Spleen (tissue), 7 donors: ENCODE data around the gene KIAA1328.

Experiments
- CTCF ChIP-seq, 11 experiments: fragments of 200-600 bp in 7 of 11; fragments of 450-650 bp in 4 of 11; sonication (generic) in 4 of 11; IDR thresholded peaks in 8 of 11; conservative IDR thresholded peaks in 3 of 11; 1 replicate in 7 of 11; 2 replicates in 4 of 11; pipeline versions ENCODE4 v1.4.0 to v1.8.0; 2016 to 2021; ENCODE audit warnings: antibody characterized with exemption in 11 of 11, inconsistent platforms in 4 of 11, mild to moderate bottlenecking in 1 of 11
- POLR2A ChIP-seq, 3 donors: fragments of 450-650 bp; IDR thresholded peaks; one replicate each; pipeline ENCODE4 v1.5.1; 2017; ENCODE audit warnings: antibody characterized with exemption in 3 of 3, mild to moderate bottlenecking in 1 of 3
- POLR2AphosphoS5 ChIP-seq, 3 donors: sonication (generic); formaldehyde crosslinking; IDR thresholded peaks; one replicate each; pipeline ENCODE4 v1.5.1; 2017; ENCODE audit warnings: antibody characterized with exemption in 3 of 3
- donor health status: DM: no; HTN: no; CAD: no; lungs with moderate emphysema.
- donor health status: DM: no; HTN: no; CAD: no.
- donor health status: DM: no; HTN: no; CAD: no.

GRCh38 chr18:36782710-36783109, 46.2 kb upstream of the KIAA1328 start:
- TF ChIP-seq CTCF (IDR thresholded peaks at IDR 0.05 in 8 of 11, conservative IDR thresholded peaks at IDR 0.05 in 3 of 11) = no peak
- no peak for TF ChIP-seq POLR2A (IDR thresholded peaks at IDR 0.05)
- no peak for TF ChIP-seq POLR2AphosphoS5 (IDR thresholded peaks at IDR 0.05)
